Mesenchymal stem cell (in vitro differentiated cells and primary cell): ENCODE results near the gene ARHGAP18.

Experiments used
- DNase-seq: peaks from one replicate; pipeline ENCODE4 v3.0.0-alpha.2; 2013
- H2AFZ ChIP-seq: one replicate; pipeline ENCODE4 v1.6.1; 2013; ENCODE audit warnings: low read depth, mild to moderate bottlenecking, control low read depth, inconsistent platforms, low read length, moderate library complexity
- H2AK5ac ChIP-seq: 2 replicates; pipeline ENCODE4 v1.6.1; 2013; ENCODE audit warnings: low read length, moderate library complexity, mild to moderate bottlenecking, inconsistent platforms; ENCODE audit not compliant: severe bottlenecking
- H2BK120ac ChIP-seq: one replicate; pipeline ENCODE4 v1.6.1; 2013; ENCODE audit warnings: low read depth, mild to moderate bottlenecking, inconsistent platforms, low read length, moderate library complexity
- H2BK12ac ChIP-seq, 2 experiments: one replicate each; pipeline ENCODE4 v1.6.1; 2013; ENCODE audit warnings: inconsistent platforms in 2 of 2, low read length in 2 of 2, mild to moderate bottlenecking in 2 of 2, moderate library complexity in 2 of 2, control low read depth in 1 of 2
- H2BK15ac ChIP-seq: one replicate; pipeline ENCODE4 v1.6.1; 2013; ENCODE audit warnings: mild to moderate bottlenecking, low read depth, inconsistent platforms; ENCODE audit not compliant: poor library complexity, severe bottlenecking
- H2BK5ac ChIP-seq: 2 replicates; pipeline ENCODE4 v1.6.1; 2013; ENCODE audit warnings: low read depth, mild to moderate bottlenecking, low read length, control low read depth, inconsistent platforms; ENCODE audit not compliant: poor library complexity, severe bottlenecking
- H3K14ac ChIP-seq, 2 experiments: one replicate each; pipeline ENCODE4 v1.6.1; 2013; ENCODE audit warnings: inconsistent platforms in 2 of 2, low read length in 2 of 2, control low read depth in 1 of 2, mild to moderate bottlenecking in 1 of 2, moderate library complexity in 1 of 2
- H3K18ac ChIP-seq, 2 experiments: one replicate each; pipeline ENCODE4 v1.6.1; 2013; ENCODE audit warnings: inconsistent platforms in 2 of 2, low read length in 2 of 2, control low read depth in 1 of 2, low read depth in 1 of 2, mild to moderate bottlenecking in 1 of 2
- H3K23ac ChIP-seq, 2 experiments: one replicate each; pipeline ENCODE4 v1.6.1; 2013; ENCODE audit warnings: inconsistent platforms in 2 of 2, low read length in 2 of 2, mild to moderate bottlenecking in 2 of 2, moderate library complexity in 2 of 2, control low read depth in 1 of 2
- H3K27ac ChIP-seq: 2 replicates; pipeline ENCODE4 v1.5.1; 2013; ENCODE audit warnings: mild to moderate bottlenecking, moderate library complexity, low read length, control low read depth, inconsistent platforms; ENCODE audit not compliant: poor library complexity, severe bottlenecking
- H3K27me3 ChIP-seq, 2 experiments: 2 replicates each; pipeline versions ENCODE4 v1.6.1 to v1.7.0; 2013; ENCODE audit warnings: low read length in 2 of 2, mild to moderate bottlenecking in 2 of 2, moderate library complexity in 2 of 2, control low read depth in 1 of 2, inconsistent platforms in 1 of 2; ENCODE audit not compliant: control insufficient read depth in 1 of 2, insufficient read depth in 1 of 2
- H3K36me3 ChIP-seq, 2 experiments: 2 replicates each; pipeline versions ENCODE4 v1.6.1 to v1.7.0; 2013; ENCODE audit warnings: low read length in 2 of 2, control low read depth in 1 of 2, inconsistent platforms in 1 of 2, low read depth in 1 of 2, mild to moderate bottlenecking in 1 of 2; ENCODE audit not compliant: insufficient read depth in 2 of 2, control insufficient read depth in 1 of 2
- H3K4ac ChIP-seq, 2 experiments: one replicate each; pipeline ENCODE4 v1.6.1; 2013; ENCODE audit warnings: inconsistent platforms in 2 of 2, low read length in 2 of 2, mild to moderate bottlenecking in 2 of 2, moderate library complexity in 2 of 2, control low read depth in 1 of 2, low read depth in 1 of 2
- H3K4me1 ChIP-seq: 2 replicates; pipeline ENCODE4 v1.6.1; 2013; ENCODE audit warnings: low read depth, low read length, control low read depth; ENCODE audit not compliant: control insufficient read depth, insufficient read depth
- H3K4me2 ChIP-seq: 2 replicates; pipeline ENCODE4 v1.6.1; 2013; ENCODE audit warnings: low read length, mild to moderate bottlenecking, inconsistent platforms; ENCODE audit not compliant: poor library complexity, severe bottlenecking
- H3K4me3 ChIP-seq, 2 experiments: 2 replicates each; pipeline versions ENCODE4 v1.5.1 to v1.7.0; 2013; ENCODE audit warnings: low read length in 2 of 2, mild to moderate bottlenecking in 2 of 2, control low read depth in 1 of 2, low read depth in 1 of 2; ENCODE audit not compliant: insufficient read depth in 1 of 2
- H3K79me1 ChIP-seq: replicated peaks from 2 replicates; pipeline ENCODE4 v1.6.1; 2013; ENCODE audit warnings: mild to moderate bottlenecking, control low read depth, low read length, inconsistent platforms; ENCODE audit not compliant: poor library complexity, severe bottlenecking
- H3K9ac ChIP-seq: 2 replicates; pipeline ENCODE4 v1.7.0; 2013; ENCODE audit warnings: mild to moderate bottlenecking, low read length, moderate library complexity
- H3K9me3 ChIP-seq: 2 replicates; pipeline ENCODE4 v1.7.0; 2013; ENCODE audit warnings: mild to moderate bottlenecking, low read length; ENCODE audit not compliant: control insufficient read depth
- H4K8ac ChIP-seq: one replicate; pipeline ENCODE4 v1.6.1; 2013; ENCODE audit warnings: inconsistent platforms, mild to moderate bottlenecking, low read length, moderate library complexity
- H4K91ac ChIP-seq: one replicate; pipeline ENCODE4 v1.6.1; 2013; ENCODE audit warnings: mild to moderate bottlenecking, low read length, inconsistent platforms
- WGBS: methylation state at CpG from one replicate; pipeline ENCODE4 v1.1.7; 2013; ENCODE audit warnings: mixed read lengths; 5-methylcytosine and 5-hydroxymethylcytosine counted together

Gene ARHGAP18

GRCh38 chr6:129608886-129609537 is 101.0 kb downstream of the ARHGAP18 start:
- H3K4me2 ChIP-seq: no peak overlapping the region
- no peaks in the 10 kb centered on the region for H3K27me3 ChIP-seq
- H3K79me1 ChIP-seq: peaks cover 19% of the 10 kb centered on the region
- no peak overlapping the region for H3K9ac ChIP-seq
- no peak overlapping the region for H2BK120ac ChIP-seq
- H4K8ac ChIP-seq: no peak overlapping the region
- no peaks in the 10 kb centered on the region for H3K9me3 ChIP-seq
- no peak overlapping the region for H2AK5ac ChIP-seq
- H3K23ac ChIP-seq: no peak overlapping the region
- WGBS: 93% methylated on average over 2 of the region's 3 CpGs
- no peak overlapping the region for H3K14ac ChIP-seq
- no peak overlapping the region for H2BK5ac ChIP-seq
- no peak overlapping the region for H3K27ac ChIP-seq
- H3K18ac ChIP-seq: no peak overlapping the region
- H3K36me3 ChIP-seq: peaks cover 10 to 47% of the 10 kb centered on the region in 2 experiments
- no peak overlapping the region for H3K4me3 ChIP-seq
- peaks cover 4% of the 10 kb centered on the region for H3K4me1 ChIP-seq
- no peak overlapping the region for H2AFZ ChIP-seq
- no peak overlapping the region for H2BK15ac ChIP-seq
- H3K4ac ChIP-seq: no peak overlapping the region
- H4K91ac ChIP-seq: no peak overlapping the region
- no peak for DNase-seq
- H2BK12ac ChIP-seq: no peak overlapping the region

GRCh38 chr6:129607581-129608186 is 102.3 kb downstream of the ARHGAP18 start:
- H3K9me3 ChIP-seq: no peaks in the 10 kb centered on the region
- peak overlapping the region in 1 of 2 experiments; percentile 51 for H3K4me3 ChIP-seq

GRCh38 chr6:129606664-129607063 is 103.3 kb downstream of the ARHGAP18 start:
- Histone ChIP-seq H3K27ac (no peak overlapping the region), H2BK15ac (no peak overlapping the region), H2AFZ (no peak overlapping the region), H2AK5ac (no peak overlapping the region), H3K4ac (no peak overlapping the region), H3K79me1 (peaks cover 25% of the 10 kb centered on the region), H3K27me3 (no peaks in the 10 kb centered on the region), H2BK120ac (no peak overlapping the region), H3K4me1 (peaks cover 2% of the 10 kb centered on the region), H3K14ac (no peak overlapping the region), H3K9me3 (no peaks in the 10 kb centered on the region), H4K8ac (no peak overlapping the region), H3K18ac (no peak overlapping the region), H3K36me3 (peaks cover 10 to 54% of the 10 kb centered on the region in 2 experiments), H3K9ac (no peak overlapping the region), H4K91ac (no peak overlapping the region), H3K4me3 (no peak overlapping the region), H2BK5ac (no peak overlapping the region), H2BK12ac (no peak overlapping the region), H3K4me2 (no peak overlapping the region), H3K23ac (no peak overlapping the region)
- 82% methylated on average over 4 of the region's 5 CpGs for whole genome bisulfite sequencing
- DNase-seq: no peak

More at GRCh38 chr6:129607581-129608186, 102.3 kb downstream of the ARHGAP18 start:
- Histone ChIP-seq H3K4ac (no peak overlapping the region), H3K18ac (no peak overlapping the region), H3K4me2 (no peak overlapping the region), H3K79me1 (peaks cover 23% of the 10 kb centered on the region), H2BK15ac (no peak overlapping the region), H3K23ac (no peak overlapping the region), H2BK120ac (no peak overlapping the region), H3K36me3 (peaks cover 10 to 58% of the 10 kb centered on the region in 2 experiments), H2AK5ac (peak overlapping the region; percentile 80), H3K14ac (no peak overlapping the region), H3K9ac (peak overlapping the region; percentile 20), H2BK5ac (no peak overlapping the region), H2BK12ac (no peak overlapping the region), H3K27ac (peak overlapping the region; percentile 14), H4K8ac (no peak overlapping the region), H4K91ac (no peak overlapping the region), H2AFZ (no peak overlapping the region), H3K4me1 (peaks cover 2% of the 10 kb centered on the region), H3K27me3 (no peaks in the 10 kb centered on the region)
- DNase-seq: no peak
- 87% methylated on average over 5 of the region's 6 CpGs for WGBS

GRCh38 chr6:129605967-129606366 is 104.0 kb downstream of the ARHGAP18 start:
- H3K36me3 ChIP-seq: peaks cover 12 to 51% of the 10 kb centered on the region in 2 experiments
- H2AFZ ChIP-seq: no peak overlapping the region
- H3K14ac ChIP-seq: no peak overlapping the region
- no peak overlapping the region for H4K8ac ChIP-seq
- no peak overlapping the region for H2AK5ac ChIP-seq
- H3K4ac ChIP-seq: no peak overlapping the region
- H3K9ac ChIP-seq: no peak overlapping the region
- H3K18ac ChIP-seq: no peak overlapping the region
- peaks cover 2% of the 10 kb centered on the region for H3K4me1 ChIP-seq
- H3K23ac ChIP-seq: no peak overlapping the region
- no peak overlapping the region for H2BK15ac ChIP-seq
- 98% methylated on average over 7 of the region's 7 CpGs for WGBS
- H3K9me3 ChIP-seq: no peaks in the 10 kb centered on the region
- H4K91ac ChIP-seq: no peak overlapping the region
- H3K27ac ChIP-seq: no peak overlapping the region
- no peak overlapping the region for H2BK120ac ChIP-seq
- H3K79me1 ChIP-seq: peaks cover 25% of the 10 kb centered on the region
- H3K4me3 ChIP-seq: no peak overlapping the region
- DNase-seq: no peak
- H2BK12ac ChIP-seq: no peak overlapping the region
- H3K4me2 ChIP-seq: no peak overlapping the region
- no peaks in the 10 kb centered on the region for H3K27me3 ChIP-seq
- H2BK5ac ChIP-seq: no peak overlapping the region
